HG03378 (cell line): Measurements from ENCODE around the gene ABCB8.
"Not testable (repeated sequence)": the region's sequence is repeated elsewhere in the genome, so short reads cannot be mapped to it uniquely, and the experiment has no call there.

ENCODE experiments used
- ATAC-seq: cut with Tn5 transposase; IDR thresholded peaks from one replicate; pipeline ENCODE4 v1.9.1; 2021; ENCODE audit warnings: mild to moderate bottlenecking, moderate library complexity; ENCODE audit not compliant: unreplicated experiment

The ABCB8 gene

GRCh38 chr7:150997817-150998216 lies 30.4 kb upstream of the ABCB8 start:
- ATAC-seq = no peak

- no peak for ATAC-seq
Measured at GRCh38 chr7:150998341-150998740, 29.9 kb upstream of the ABCB8 start.

GRCh38 chr7:150999001-150999400 lies 29.2 kb upstream of the ABCB8 start:
- no peak for ATAC-seq

- ATAC-seq = no peak
Measured at GRCh38 chr7:150999497-151000230, 28.6 kb upstream of the ABCB8 start.

- ATAC-seq = no peak
Measured at GRCh38 chr7:151000897-151001495, 27.3 kb upstream of the ABCB8 start.

GRCh38 chr7:151001546-151001945 lies 26.7 kb upstream of the ABCB8 start:
- ATAC-seq = no peak

- no peak for ATAC-seq
Measured at GRCh38 chr7:151003572-151003971, 24.7 kb upstream of the ABCB8 start.

- no peak for ATAC-seq
Measured at GRCh38 chr7:151005566-151005965, 22.7 kb upstream of the ABCB8 start.

GRCh38 chr7:151006590-151007300 lies 21.5 kb upstream of the ABCB8 start:
- no peak for ATAC-seq

GRCh38 chr7:151007469-151007898 lies 20.8 kb upstream of the ABCB8 start:
- ATAC-seq = no peak

- ATAC-seq = no peak
Measured at GRCh38 chr7:151008143-151008510, 20.1 kb upstream of the ABCB8 start.

- peak; percentile 66 for ATAC-seq
Measured at GRCh38 chr7:151008511-151009323, 19.5 kb upstream of the ABCB8 start.

- no peak for ATAC-seq
Measured at GRCh38 chr7:151009327-151010036, 18.8 kb upstream of the ABCB8 start.

GRCh38 chr7:151010037-151010306 lies 18.3 kb upstream of the ABCB8 start:
- ATAC-seq = no peak

GRCh38 chr7:151010307-151011096 lies 17.7 kb upstream of the ABCB8 start:
- ATAC-seq = no peak

- ATAC-seq = no peak
Measured at GRCh38 chr7:151011097-151011409, 17.2 kb upstream of the ABCB8 start.

- not testable (repeated sequence) for ATAC-seq
Measured at GRCh38 chr7:151011616-151012015, 16.6 kb upstream of the ABCB8 start.

GRCh38 chr7:151012031-151012692 lies 16.1 kb upstream of the ABCB8 start:
- ATAC-seq = no peak

GRCh38 chr7:151012911-151013347 lies 15.3 kb upstream of the ABCB8 start:
- no peak for ATAC-seq

- ATAC-seq = no peak
Measured at GRCh38 chr7:151013356-151013732, 14.9 kb upstream of the ABCB8 start.
